Ishikawa (cell line): ENCODE results near the gene THADA.

Experiments
- FOXM1 ChIP-seq: IDR thresholded peaks from 2 replicates; pipeline ENCODE4 v1.6.1; 2012; ENCODE audit warnings: low read depth, borderline replicate concordance
- YY1 ChIP-seq: IDR thresholded peaks from 2 replicates; pipeline ENCODE4 v1.6.1; 2012; ENCODE audit warnings: low read depth

- TF ChIP-seq FOXM1 (no peak), YY1 (no peak)
Measured at GRCh38 chr2:43368483-43369385, 227.1 kb downstream of the THADA start.
